NCI-H128 (cell line): ENCODE results near the gene ROBO1.

Source experiments
- DNase-seq: peaks from one replicate; lab custom pipeline; 2025; ENCODE audit not compliant: unreplicated experiment; lab: John Stamatoyannopoulos, UW

Gene ROBO1

GRCh38 chr3:79253271-79253670, 514.5 kb downstream of the ROBO1 start:
- no peak for DNase-seq

GRCh38 chr3:79250746-79251145, 517.1 kb downstream of the ROBO1 start:
- no peak for DNase-seq

DNA sequence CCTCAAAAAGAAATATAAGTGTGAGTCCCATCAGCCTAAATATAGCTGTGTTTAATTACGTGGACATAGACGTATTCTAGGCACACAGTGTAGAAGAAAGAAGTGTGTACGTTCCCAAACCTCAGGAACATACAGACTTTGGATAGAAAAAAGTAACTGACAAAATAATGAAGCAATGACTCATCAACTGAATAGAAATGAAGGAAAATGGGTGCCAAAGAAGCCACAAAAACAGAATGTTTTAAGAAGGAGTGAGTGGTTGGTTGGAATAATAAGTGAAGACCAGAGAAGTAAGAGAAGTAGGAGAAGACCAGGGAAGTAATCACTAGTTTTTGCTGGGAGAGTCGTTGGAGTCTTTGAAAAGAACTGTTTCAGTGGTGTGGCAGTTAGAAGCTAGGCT, 518.1 kb downstream of the ROBO1 start:
- no peak for DNase-seq

- no peak for DNase-seq
Measured at GRCh38 chr3:79247725-79248043, 520.1 kb downstream of the ROBO1 start.

DNA sequence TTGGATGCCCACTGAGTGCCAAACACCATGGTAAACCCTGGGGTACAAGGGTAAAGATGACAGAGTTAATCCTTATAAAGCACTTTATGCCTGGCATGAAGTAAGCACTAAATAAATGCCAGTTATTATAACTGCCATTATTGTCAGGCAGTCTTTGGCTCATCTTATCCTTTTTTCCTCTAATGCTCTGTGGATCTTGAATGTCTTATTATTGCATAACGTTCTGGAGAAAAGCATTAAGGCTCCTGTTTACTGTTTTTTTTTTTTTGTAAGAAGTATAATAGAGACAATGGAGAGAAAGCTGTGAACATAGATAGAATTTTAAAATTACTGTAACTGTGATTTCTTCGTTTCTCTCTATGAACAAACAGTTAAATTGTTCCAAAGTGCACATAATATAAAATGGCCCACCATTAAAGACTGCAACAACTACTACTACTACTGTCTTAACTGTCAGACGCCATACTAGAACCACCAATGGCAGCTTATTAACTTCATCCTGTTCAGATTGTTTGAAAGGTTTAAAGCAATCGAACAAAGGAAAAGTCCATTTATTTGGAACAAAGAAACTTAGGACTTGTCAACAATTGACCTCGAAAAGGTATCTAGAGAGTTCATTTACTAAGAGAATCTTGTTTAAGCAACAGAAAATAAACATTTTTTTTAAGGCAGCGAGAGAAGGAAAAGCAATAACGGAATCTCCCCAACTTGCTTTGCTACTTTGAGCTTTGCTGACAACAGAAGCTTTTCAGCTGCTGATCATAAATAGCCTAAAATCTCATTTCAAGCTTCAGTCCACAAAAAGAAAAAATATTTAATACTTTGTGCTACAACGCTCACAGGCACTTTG, 520.7 kb downstream of the ROBO1 start:
- DNase-seq = no peak

DNA sequence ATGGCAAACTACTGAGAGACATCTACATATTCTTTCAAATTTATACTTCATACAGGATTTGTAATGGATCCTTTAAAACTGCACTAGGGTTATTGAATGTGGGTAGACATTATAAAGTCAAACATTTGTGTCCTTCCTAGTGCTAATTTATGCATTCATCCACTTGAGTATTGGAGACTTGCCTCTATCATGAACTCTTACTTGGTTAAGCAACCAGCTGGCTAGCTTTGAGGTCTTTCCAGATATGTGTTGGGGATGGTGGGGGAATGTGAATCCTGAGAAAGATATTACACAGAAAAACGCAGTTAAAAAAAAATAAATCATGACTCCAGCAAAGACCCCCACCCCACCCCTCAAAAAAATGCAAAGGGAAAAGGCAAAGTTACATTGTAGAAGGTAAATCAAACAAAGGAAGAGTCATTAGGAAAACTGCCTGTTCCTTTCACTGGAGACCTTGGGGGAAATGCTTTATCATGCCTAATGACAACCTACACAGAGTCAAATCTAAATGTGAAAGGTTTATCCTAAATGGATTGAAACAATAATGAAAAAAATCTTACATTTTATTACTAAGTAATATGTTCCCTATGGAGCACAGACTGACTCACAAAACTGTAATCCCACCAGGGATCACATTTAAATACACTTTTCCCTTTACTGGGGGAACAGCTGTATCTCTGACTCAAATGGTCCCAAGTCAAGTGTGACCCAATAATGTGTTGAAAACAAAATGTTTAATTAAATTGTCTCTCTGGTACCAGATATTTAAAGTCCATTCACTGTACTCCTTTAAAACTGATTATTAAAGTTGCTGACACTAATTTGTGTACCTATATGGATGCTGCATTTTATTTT, 522.3 kb downstream of the ROBO1 start:
- DNase-seq = no peak

DNA sequence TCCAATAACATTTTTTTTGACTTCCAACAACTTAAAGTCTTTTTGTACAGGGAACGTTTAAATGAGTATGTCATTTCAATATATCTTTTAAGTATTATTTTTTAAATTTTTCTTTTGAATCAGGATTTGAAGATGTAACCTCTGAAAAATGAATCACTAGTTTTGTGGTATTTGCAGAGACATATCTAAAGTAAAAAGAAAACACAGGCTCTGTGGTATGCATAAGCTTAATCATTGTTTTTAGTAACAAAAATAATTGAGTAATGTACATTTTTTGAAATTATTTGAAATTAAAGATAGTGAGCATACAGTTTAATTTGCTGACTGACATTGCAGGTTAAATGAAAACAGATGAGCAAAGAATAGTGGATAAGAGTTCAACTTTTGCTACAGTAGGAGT, 531.3 kb downstream of the ROBO1 start:
- DNase-seq = no peak

GRCh38 chr3:79233431-79234060, 534.3 kb downstream of the ROBO1 start:
- DNase-seq = no peak

DNA sequence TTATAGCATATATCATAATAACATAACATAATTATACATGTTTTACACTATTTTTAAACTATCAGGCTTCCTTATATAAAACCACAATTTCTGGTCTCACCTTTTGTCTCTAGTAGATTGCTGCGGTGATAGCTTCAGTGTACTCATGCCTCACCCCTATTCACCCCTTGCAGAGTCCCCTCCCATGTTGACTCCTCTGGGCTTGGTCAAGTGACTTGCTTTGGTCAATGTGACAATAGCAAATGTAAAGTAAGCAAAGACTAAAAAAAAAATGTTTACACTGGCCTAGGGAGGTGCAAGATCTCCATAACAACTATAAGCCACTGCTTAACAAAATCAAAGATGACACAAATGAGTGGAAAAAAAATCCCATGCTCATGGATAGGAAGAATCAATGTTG, 537.5 kb downstream of the ROBO1 start:
- no peak for DNase-seq

DNA sequence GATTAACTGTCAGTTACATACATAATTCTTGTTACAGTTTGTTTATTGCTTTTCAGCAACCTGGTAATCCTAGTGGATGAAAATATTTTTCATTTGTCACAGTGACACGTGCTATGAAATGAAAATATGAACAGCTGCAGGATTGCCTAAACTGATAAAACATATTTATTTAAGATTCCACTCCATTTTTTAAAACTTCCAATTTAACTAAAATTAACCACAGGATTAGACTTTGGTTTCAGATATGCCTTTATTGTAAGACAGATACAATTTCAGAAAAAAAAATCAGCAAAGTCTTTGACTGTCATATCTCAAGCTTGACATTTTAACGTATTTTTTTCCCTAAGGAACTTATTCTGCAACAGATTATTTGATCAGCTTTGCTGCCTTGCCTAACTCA, 550.7 kb downstream of the ROBO1 start:
- DNase-seq = no peak

DNA sequence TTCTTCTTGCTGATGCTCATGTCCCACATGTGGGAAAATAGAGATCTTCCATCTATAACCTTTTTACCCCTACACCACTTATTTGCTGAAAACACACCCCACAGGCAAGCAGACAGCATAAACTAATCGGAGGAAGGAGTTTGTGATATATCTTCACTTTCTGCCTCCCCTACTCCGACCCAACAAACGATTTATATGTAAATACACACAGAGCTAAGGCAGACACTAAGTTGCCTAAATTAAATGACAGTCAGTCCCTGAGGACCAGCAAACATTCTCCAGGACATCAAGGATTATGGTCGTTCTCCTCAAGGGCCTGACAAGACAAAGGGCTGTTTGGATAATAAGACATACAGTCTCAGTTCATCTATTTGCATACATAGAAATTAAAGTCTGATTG, 552.5 kb downstream of the ROBO1 start:
- no peak for DNase-seq

- no peak for DNase-seq
Measured at GRCh38 chr3:79211586-79212359, 556.0 kb downstream of the ROBO1 start.

DNA sequence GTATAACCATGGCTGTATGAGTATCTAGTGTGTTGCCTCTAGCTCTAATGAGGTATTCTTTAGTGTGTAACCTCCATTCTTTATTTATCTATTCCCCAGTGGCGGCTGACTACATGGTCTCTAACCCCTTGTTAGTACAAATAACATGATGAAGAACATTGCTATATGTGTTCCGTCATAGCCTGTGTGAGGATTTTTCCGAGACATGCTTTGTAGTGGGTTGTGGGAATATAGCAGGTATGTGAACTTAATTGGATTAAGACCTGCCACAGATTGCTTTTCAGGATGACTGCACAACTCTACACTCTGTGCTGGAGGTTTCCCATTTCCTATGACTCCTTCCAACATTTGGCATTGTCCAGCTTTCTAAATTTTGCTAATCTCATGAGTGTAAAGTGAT, 563.4 kb downstream of the ROBO1 start:
- no peak for DNase-seq

DNA sequence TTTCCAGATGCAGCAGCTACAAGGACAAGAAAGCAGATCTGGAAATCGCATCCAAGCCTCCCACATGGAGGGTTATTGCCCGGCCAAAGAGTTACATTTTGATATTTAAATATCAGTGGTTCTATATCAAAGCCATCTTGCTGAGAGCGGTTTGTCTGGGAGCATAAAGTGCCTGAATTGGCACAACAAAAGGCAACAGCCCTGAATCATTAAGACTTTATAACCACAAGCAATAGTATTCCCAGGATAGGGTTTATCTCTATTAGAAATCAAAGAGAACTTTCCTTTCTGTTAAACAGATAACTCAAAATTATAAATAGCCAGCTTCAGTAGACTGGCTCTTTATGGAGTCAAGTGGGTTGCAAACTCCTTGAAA, 564.7 kb downstream of the ROBO1 start:
- DNase-seq = no peak

- no peak for DNase-seq
Measured at GRCh38 chr3:79202471-79203143, 565.2 kb downstream of the ROBO1 start.

- DNase-seq = no peak
Measured at GRCh38 chr3:79200456-79200855, 567.3 kb downstream of the ROBO1 start.

DNA sequence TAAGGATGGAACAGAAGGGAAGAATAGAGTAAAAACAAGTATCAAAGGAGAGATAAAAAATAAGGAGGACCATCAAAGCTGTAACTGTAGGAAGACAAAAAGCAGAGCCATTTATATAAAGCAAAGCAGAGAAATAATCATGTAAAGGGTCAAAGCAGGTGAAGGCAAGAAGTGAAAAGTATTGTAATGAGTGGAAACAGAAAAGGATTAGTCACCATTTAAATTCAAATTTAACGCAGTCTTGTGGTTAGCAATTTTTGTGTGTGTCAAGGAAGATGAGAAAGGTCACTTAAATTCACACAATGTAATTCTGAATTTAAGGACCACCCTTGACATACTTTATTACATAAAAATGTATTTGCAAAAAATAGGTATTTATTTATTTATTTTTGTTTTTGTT, 567.8 kb downstream of the ROBO1 start:
- DNase-seq = no peak

- DNase-seq = no peak
Measured at GRCh38 chr3:79187426-79187825, 580.4 kb downstream of the ROBO1 start.

DNA sequence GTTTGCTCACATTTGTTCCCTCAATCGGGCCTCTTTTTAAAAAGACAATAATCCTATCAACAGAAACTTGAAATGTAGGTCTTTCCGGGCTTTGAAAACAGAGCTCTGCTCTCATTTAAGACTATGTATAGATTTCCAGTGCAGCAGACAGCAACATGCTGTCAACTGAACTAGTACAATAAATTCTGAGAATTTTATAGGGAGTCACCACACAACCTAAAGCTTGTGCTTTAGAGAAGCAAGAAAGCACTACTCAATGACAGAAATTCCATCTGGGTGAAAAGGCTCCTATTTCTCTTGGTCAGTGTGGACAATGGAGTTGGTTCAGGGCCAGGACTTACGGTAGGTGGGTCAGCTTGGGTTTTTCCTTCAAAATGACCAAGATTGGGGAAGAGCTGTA, 583.5 kb downstream of the ROBO1 start:
- DNase-seq = no peak

DNA sequence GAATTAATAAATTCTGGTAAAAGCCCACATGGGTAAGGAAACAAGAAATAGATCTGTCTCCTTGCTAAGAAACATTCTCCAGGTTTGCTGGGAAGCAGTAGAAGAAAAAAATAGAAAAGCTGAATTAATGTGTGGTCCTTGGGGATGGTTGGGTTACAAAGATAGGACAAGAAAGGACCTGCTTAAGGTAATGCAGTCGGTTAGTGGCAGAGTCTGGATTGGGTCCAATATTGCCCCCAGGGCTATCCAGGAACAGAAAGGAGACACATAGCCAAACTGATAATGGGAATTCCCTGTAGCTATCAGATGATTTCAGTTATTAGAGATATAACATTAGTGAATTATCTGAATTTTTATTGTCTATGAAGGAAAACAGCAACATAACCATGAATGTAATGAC, 584.3 kb downstream of the ROBO1 start:
- no peak for DNase-seq
